GM12892 (cell line): ENCODE measurements around the gene SYT8.

Experiments
- POLR2A ChIP-seq: IDR thresholded peaks from 2 replicates; pipeline ENCODE4 v1.6.1; 2011; ENCODE audit warnings: low read depth, low read length, control low read depth
- POLR2AphosphoS5 ChIP-seq: IDR thresholded peaks from 2 replicates; pipeline ENCODE4 v1.6.1; 2011; ENCODE audit warnings: low read depth, low read length, control low read depth

DNA sequence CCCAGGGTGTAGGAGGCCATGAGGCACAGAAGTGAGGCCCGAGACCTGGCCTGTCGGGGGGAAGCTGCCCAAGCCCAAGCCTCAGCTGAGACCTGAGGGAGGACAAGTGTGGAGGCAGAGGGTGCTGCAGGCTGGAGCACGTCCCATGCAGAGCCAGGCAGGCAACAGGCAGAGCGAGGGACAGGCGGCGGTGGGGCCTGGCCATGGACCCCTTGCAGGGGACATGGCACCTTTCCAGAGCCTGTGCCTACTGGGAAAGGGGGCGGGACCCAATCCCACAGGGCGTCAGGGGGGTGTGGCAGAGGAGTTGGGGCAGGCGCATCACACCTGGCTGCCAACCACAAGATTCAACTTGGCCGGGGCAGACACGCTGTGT, 8.3 kb downstream of the SYT8 start:
- no peak for TF ChIP-seq POLR2A
- no peak for TF ChIP-seq POLR2AphosphoS5
